HepG2 (cell line): Measurements from ENCODE around the gene DLL4. TPM values are rescaled to one million over a fixed set of nuclear protein-coding genes. Genes with fewer than 3 reads are reported as not detected.

Experiments used
- ARID4A ChIP-seq: sonication (generic); formaldehyde crosslinking; IDR thresholded peaks from 2 replicates; pipeline ENCODE4 v1.5.0; 2020; ENCODE audit warnings: mild to moderate bottlenecking, missing genetic modification reagents, borderline replicate concordance
- ATF4 ChIP-seq, 2 experiments: fragments of 450-650 bp in 1 of 2; sonication (generic) in 1 of 2; formaldehyde crosslinking; IDR thresholded peaks; 2 replicates each; pipeline versions ENCODE4 v1.5.0 to v1.8.0; 2020 to 2022; ENCODE audit warnings: mild to moderate bottlenecking in 1 of 2, missing genetic modification reagents in 1 of 2
- DRAP1 ChIP-seq: IDR thresholded peaks from 2 replicates; pipeline ENCODE4 v1.6.1; 2016; ENCODE audit warnings: missing genetic modification reagents, missing compliant biosample characterization
- FOXA3 ChIP-seq: IDR thresholded peaks from 2 replicates; pipeline ENCODE4 v1.6.1; 2016; ENCODE audit warnings: missing genetic modification reagents, missing compliant biosample characterization
- HOXA7 ChIP-seq: sonication (generic); formaldehyde crosslinking; IDR thresholded peaks from 2 replicates; pipeline ENCODE4 v1.8.1; 2022; ENCODE audit warnings: mild to moderate bottlenecking, missing genetic modification reagents, moderate library complexity
- KDM3A ChIP-seq: IDR thresholded peaks from 2 replicates; pipeline ENCODE4 v1.6.1; 2018; ENCODE audit warnings: low read depth, missing compliant biosample characterization
- NCOA5 ChIP-seq: sonication (generic); formaldehyde crosslinking; IDR thresholded peaks from 2 replicates; pipeline ENCODE4 v1.4.0; 2020; ENCODE audit warnings: missing genetic modification reagents
- SIX1 ChIP-seq: sonication (generic); formaldehyde crosslinking; IDR thresholded peaks from 2 replicates; pipeline ENCODE4 v1.4.0; 2020; ENCODE audit warnings: missing genetic modification reagents, borderline replicate concordance
- TFDP2 ChIP-seq: sonication (generic); formaldehyde crosslinking; IDR thresholded peaks from 2 replicates; pipeline ENCODE4 v1.4.0; 2020; ENCODE audit warnings: missing genetic modification reagents
- ZHX2 ChIP-seq, 2 experiments: sonication (generic) in 1 of 2; formaldehyde crosslinking in 1 of 2; IDR thresholded peaks; 2 replicates each; pipeline versions ENCODE4 v1.6.1 to v1.9.0; 2014 to 2022; ENCODE audit warnings: antibody characterized with exemption in 1 of 2, borderline replicate concordance in 1 of 2, inconsistent platforms in 1 of 2, low read depth in 1 of 2, missing genetic modification reagents in 1 of 2
- ZNF329 ChIP-seq: sonication (generic); formaldehyde crosslinking; IDR thresholded peaks from 2 replicates; pipeline ENCODE4 v1.9.0; 2021; ENCODE audit warnings: low read depth, mild to moderate bottlenecking, missing genetic modification reagents
- ZNF629 ChIP-seq: sonication (generic); formaldehyde crosslinking; conservative IDR thresholded peaks from 2 replicates; pipeline ENCODE4 v1.5.0; 2020; ENCODE audit warnings: missing genetic modification reagents
- ZNF879 ChIP-seq: sonication (generic); formaldehyde crosslinking; IDR thresholded peaks from 2 replicates; pipeline ENCODE4 v1.8.1; 2023; ENCODE audit warnings: missing genetic modification reagents
- polyA plus RNA-seq, 8 experiments: library from polyadenylated mRNA; depleted of rRNA in 3 of 8; stranded (reverse) in 7 of 8; unstranded in 1 of 8; fragments of >200 nt; fragmentation: Illumina TruSeq in 4 of 8; extraction: Trizol in 4 of 8; gene quantifications; 2 replicates each; pipeline versions ENCODE4 v1.2.1 to v1.2.3, GENCODE V29; 2011 to 2016; ENCODE audit warnings: low read depth in 4 of 8, missing spikeins in 1 of 8, mixed read lengths in 1 of 8; ENCODE audit not compliant: insufficient read depth in 1 of 8
- total RNA-seq, 5 experiments: library from RNA; depleted of rRNA; stranded (reverse); fragments of >200 nt; fragmentation: Illumina TruSeq; extraction: Trizol; gene quantifications; 2 replicates each; pipeline ENCODE4 v1.2.3, GENCODE V29; 2016; ENCODE audit warnings: low read depth in 1 of 5

Gene DLL4
- total and polyA plus RNA-seq, 2 of the 13 experiments (the other 11 are each of a cell fraction or from before 2014, with no cell fraction given): 0.20 to 0.25 TPM

- peak; percentile 92 for TF ChIP-seq ARID4A
- TF ChIP-seq ZNF329: peak; percentile 41; the same call in 1 of the 2 replicates
- TF ChIP-seq ZHX2 (IDR thresholded peaks at IDR 0.05; ENCODE audit: low read depth): no peak; the same call in 1 of the 2 replicates
- no peak for TF ChIP-seq ZHX2 (CRISPR knock-in tag; IDR thresholded peaks at IDR 0.05; ENCODE audit: borderline replicate concordance)
- TF ChIP-seq ATF4 (CRISPR knock-in tag; IDR thresholded peaks at IDR 0.05): no peak
- no peak for TF ChIP-seq ZNF879 (CRISPR knock-in tag)
- 0 out of 2 replicates have a peak, but pooled peaks have one; percentile 15 for TF ChIP-seq KDM3A
- peak; percentile 70 for TF ChIP-seq DRAP1 (CRISPR knock-in tag)
- TF ChIP-seq ZNF629 (CRISPR knock-in tag): no peak
- TF ChIP-seq NCOA5 (CRISPR knock-in tag): no peak
- no peak for TF ChIP-seq HOXA7 (CRISPR knock-in tag)
- TF ChIP-seq TFDP2 (CRISPR knock-in tag): peak; percentile 84
- TF ChIP-seq SIX1 (CRISPR knock-in tag): no peak
- peak; percentile 40 for TF ChIP-seq FOXA3 (CRISPR knock-in tag)
Observed at GRCh38 chr15:40893733-40894680, 35.1 kb upstream of the DLL4 start, which contains the start of gene VPS18 (continued).
